GM13977 (cell line): Measurements from ENCODE around the gene CDKL2.

Source experiments
- DNase-seq: peaks from one replicate; pipeline ENCODE4 v3.0.0; 2012; ENCODE audit warnings: low spot score
- CTCF ChIP-seq: IDR thresholded peaks from 2 replicates; pipeline ENCODE4 v1.5.1; 2012; ENCODE audit warnings: mild to moderate bottlenecking, control low read depth; ENCODE audit not compliant: insufficient read depth; ENCODE audit errors: extremely low read depth, missing control alignments
- in situ Hi-C: fragments of 300-500 bp; cut with MboI; formaldehyde crosslinking; loops from one replicate; pipeline ENCODE4 v1.12.0; 2022; ENCODE audit warnings: low sequenced_read_pairs, low pct_unique_long_range_greater_than_20kb, mixed read lengths, inconsistent platforms; ENCODE audit not compliant: unreplicated experiment

The CDKL2 gene

GRCh38 chr4:75598390-75598789, 31.9 kb downstream of the CDKL2 start:
- in situ Hi-C loops: no loop called here
- peak; percentile 27 for DNase-seq
- no peak for TF ChIP-seq CTCF

GRCh38 chr4:75596061-75596460, 34.3 kb downstream of the CDKL2 start:
- in situ Hi-C loops: no loop called here
- no peak for DNase-seq
- no peak for TF ChIP-seq CTCF

- in situ Hi-C loops: no loop called here
- TF ChIP-seq CTCF: no peak
- DNase-seq: no peak
Observed at GRCh38 chr4:75593393-75593792, 36.9 kb downstream of the CDKL2 start.

- in situ Hi-C loops: no loop called here
- no peak for DNase-seq
- TF ChIP-seq CTCF: no peak
Observed at GRCh38 chr4:75584067-75584466, 46.3 kb downstream of the CDKL2 start.

- in situ Hi-C loops: no loop called here
- no peak for DNase-seq
- no peak for TF ChIP-seq CTCF
Observed at GRCh38 chr4:75567725-75568124, 62.6 kb downstream of the CDKL2 start.

GRCh38 chr4:75566911-75567310, 63.4 kb downstream of the CDKL2 start:
- no peak for TF ChIP-seq CTCF
- in situ Hi-C loops: no loop called here
- no peak for DNase-seq

GRCh38 chr4:75565481-75565880, 64.8 kb downstream of the CDKL2 start:
- no peak for DNase-seq
- in situ Hi-C loops: no loop called here
- no peak for TF ChIP-seq CTCF
